Activated CD4-positive, CD25-positive, alpha-beta regulatory T cell (primary cell): Measurements from ENCODE around the gene PXK.

Experiments
- DNase-seq, 4 experiments: peaks; one replicate each; lab custom pipeline; 2025; lab: John Stamatoyannopoulos, UW

Gene PXK

DNA sequence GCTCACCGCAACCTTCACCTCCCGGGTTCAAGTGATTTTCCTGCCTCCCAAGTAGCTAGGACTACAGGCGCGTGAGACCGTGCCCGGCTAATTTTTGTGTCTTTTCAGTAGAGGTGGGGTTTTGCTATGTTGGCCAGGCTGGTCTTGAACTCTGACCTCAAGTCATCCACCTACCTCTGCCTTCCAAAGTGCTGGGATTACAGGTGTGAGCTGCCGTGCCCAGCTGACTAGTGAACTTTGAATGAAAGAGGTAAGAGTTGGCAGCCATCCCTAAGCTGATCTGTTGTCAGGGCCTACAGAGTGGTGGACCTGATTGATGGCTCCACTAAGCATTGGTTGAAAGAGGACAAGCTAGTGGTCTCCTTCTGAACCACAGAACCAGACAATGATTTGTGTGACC lies 15.3 kb downstream of the PXK start:
- DNase-seq, result no peak

DNA sequence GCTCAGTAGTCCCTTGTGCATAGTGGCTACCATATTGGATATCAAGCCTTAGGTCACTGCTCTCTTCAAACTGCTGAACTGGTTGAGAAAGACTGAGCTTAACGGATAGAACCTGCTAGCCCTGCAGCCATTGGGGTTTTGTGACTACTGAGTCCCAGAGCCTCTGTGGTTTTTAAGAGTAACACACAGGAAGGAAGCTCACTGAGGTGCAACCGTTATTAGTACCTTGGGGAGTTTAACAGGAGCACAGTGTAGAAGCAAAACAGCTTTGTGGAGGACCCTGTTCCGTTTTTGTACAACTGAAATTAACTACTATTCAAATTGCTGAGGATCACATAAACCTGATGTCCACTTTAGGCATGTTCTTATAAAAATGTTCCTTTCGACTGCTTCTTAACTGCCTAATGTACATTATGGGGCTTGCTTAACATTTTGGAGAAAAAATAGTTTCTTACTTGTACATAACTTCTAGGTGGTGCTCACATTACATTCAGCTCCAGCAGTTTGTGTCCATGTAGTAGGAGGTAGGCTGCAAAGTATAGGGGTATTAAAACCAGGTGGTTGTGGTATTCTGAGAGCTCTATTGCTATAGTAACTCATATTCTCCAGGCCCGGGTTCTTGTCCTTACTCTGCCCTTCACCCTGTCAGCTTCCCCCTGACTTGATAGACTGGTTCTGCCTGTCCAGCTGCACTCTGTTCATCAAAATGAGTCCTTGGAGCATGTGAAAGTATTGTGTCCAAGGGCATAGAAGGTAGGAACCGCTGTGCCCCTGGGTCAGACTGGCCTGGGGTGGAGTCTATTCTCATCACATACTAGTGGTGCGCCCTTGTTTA lies 17.3 kb downstream of the PXK start:
- no peak for DNase-seq

DNA sequence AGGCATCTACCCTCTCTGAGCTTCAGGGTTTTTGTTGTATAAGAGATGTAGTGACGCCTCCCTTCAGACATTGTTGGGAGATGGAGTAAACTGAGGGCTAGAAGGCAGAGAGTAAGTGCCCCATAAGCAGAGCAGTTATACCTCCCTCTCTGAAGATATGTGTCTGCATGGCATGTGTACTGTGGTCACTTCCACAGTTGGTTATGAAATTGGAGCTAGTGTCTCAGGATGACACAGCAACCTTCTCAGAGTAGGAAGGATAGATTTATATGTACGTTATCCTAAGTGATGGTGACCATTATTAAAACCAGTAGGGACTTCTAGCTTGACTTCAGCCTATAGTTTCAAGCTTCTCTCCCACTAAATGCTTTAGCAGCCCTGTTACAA lies 17.9 kb downstream of the PXK start:
- no peak for DNase-seq

DNA sequence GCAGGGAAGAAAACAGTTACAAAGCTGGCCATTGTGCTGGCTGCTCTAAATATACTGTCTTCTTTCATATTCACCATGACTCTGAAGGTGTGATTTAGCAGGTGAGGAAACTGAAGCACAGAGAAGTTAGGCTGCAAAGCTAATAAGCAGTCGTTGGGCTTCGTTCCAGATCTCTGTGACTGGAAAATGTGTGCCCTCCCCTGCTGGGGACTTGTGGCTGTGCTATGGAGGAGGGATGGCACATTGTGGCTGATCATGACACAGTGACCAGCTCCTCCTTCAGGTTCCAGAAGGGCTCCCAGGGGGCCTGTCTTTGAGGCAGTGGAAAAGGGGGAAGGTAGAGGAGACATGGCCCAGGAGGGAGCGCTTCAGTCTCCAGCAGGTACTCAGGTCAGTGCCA lies 19.2 kb downstream of the PXK start:
- no peak for DNase-seq

DNA sequence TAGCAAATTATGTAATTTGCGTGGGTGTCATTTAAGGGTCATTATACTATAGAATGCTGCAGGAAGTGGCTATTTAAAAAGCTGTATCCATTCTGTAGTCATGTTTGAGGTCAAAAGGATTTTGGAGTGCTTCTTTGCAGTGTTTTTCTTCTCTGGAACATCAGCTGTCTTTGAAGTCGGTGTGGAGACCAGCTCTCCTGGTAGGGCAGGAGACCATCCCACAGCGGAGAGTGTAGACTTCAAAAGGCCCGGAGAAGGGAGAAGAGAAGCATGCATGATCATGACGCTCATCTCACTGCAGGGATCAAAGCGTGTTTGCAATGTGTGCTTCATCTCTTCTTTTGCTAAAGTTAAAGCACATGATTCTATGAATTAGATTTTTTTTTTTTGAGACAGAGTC lies 19.9 kb downstream of the PXK start:
- no peak for DNase-seq

DNA sequence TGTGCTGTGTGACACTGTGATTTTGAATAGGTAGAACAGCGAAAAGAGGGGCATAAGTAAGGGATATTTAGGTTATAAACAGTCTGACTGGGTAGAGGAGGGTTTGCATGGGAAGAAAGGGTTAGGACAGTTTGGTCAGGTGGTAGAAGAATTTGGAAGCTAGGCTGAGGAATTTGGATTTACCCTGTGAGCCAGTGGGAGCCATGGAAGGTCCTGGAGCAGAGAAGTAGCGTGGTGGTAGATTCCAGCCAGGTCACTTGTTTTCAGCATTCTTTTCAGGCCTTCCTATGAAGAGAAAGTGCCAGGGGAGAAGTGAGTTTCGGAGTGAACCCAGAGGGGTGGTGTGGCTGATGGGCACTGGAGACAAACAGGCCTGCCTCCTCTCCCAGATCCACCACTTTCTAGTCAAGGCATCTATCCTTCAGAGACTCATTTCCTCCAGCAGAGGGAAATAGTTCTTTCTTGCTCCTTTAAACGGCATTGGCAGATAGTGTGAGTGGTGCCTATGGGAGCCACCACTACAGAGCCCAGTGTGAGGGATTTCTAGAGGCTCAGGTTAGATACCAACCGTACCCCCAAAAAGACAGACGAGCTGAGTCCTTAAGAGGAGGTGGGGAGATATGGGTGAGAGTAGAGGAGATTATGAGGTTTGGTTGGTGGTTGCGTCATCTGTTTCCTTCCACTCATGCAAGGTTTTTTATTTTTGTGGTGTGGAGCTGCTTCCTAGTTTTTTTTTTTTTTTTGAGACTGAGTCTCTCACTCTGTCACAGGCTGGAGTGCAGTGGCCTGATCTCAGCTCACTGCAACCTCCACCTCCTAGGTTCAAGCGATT lies 21.2 kb downstream of the PXK start:
- no peak for DNase-seq

DNA sequence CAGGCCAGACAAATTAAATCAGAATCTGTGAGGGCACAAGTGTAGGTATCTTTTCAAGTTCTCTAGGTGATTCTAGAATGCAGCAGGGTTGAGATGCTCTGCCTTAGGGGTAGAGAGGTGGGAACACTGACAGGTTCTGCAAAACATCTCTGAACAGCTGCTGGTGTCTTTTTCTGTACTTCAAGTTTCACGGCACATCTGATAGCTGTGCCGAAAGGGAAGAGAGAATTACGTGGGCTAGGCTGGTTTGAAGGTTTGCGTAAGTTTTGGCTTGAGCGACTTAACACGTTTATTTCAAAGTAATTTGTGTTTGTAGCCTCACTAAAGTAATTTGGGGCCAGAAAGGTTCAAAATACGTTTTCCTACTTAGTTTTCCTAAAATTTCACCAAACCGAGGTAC lies 22.5 kb downstream of the PXK start:
- no peak for DNase-seq

DNA sequence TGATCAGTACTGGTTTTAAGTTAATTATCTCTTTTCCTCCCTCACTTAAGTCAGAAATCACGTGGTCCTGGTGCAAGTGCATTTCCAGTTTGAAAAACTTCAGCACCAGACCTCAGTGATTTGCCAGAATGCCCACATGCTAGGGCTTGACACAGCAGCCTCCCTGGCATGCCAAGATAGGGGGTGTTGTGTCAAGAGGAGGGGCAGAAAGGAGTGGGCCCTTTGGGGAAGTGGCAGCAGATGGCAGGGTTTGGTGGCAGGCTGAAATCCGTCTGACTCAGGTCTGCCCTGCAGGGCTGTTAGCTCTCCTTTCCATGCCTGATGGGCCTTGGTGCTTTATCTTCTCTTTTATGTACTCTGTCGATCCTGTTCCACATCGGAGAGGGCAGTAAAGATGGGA lies 23.4 kb downstream of the PXK start:
- DNase-seq, result no peak

DNA sequence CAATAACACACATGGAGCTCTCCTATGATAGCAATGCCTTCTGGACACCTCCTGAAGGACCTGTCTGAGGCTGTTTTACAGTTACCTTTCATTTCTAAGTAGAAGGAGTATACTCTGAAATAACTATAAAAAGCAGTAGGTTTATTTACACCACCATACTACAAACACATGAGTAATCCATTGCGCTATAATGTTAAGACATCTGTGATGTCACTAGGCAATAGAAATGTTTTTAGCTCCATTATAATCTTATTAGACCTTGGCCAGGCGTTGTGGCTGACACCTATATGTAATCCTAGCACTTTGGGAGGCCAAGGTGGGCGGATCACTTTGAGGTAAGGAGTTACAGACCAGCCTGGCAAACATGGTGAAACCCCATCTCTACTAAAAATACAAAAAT lies 24.7 kb downstream of the PXK start:
- no peak for DNase-seq

DNA sequence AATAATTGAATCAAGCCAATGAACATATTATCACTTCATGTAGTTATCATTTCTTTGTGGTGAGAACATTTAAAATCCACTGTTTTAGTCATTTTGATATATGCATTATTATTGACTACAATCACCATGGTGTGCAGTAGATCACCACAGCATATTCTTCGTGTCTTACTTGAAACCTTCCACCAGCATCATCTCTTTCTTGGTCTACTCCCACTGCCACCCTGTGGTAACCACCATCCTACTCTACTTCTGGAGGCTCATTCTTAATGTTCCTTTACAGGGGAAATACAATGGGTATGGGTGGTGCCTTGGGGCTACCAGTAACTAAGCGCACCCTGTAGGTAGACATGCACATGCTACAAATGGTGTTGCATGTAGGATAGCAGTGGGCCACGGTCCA lies 25.4 kb downstream of the PXK start:
- no peak for DNase-seq

DNA sequence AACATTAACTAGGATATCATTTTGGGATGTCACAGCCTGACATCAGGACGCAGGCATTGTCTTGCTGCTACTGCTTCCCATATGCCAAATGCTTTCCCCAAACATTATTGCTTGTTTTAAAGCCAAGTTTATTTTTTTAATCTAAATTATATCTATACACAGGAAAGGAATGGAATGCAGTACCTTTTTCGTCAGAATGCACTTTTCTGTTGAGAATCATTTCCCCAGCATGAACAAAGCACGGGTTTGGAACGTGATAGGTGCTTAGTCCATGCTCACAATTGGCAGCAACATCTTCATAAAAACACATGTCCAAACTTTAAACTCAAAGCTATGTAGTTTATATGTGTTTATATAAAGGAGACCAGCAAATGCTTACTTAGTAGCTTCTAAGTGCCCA lies 26.1 kb downstream of the PXK start:
- DNase-seq, result no peak

DNA sequence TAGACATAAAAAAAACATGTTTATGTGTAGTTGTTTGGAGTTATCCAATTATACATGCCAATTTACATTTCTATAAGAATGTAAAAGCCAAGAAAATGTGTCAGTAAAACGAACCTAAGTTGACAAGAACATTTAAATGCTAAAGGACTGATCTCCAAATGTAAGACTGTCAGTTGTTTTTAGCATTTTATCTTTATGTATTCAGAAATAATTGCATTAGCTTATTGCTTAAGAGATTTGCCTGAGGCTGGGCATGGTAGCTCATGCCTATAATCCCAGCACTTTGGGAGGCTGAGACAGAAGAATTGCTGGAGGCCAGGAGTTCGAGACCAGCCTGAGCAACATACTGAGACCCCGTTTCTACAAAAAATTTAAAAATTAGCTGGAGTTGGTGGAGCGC lies 26.9 kb downstream of the PXK start:
- no peak for DNase-seq

DNA sequence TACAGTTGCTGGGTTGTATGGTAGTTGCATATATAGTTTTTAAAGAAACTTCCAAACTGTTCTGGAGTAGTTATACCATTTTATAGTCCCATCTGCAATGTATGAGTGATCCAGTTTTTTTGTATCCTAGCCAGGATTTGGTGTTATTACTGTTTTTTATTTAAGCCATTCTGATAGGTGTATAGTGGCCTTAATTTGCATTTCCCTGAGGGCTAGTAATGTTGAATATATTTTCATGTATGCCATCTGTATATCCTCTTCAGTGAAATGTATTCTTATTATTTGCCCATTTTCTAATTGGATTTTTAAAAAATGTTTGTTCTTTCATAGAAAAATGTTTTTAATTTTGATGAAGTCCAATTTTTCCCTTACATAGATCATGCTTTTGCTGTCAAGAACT lies 29.2 kb downstream of the PXK start:
- no peak for DNase-seq

DNA sequence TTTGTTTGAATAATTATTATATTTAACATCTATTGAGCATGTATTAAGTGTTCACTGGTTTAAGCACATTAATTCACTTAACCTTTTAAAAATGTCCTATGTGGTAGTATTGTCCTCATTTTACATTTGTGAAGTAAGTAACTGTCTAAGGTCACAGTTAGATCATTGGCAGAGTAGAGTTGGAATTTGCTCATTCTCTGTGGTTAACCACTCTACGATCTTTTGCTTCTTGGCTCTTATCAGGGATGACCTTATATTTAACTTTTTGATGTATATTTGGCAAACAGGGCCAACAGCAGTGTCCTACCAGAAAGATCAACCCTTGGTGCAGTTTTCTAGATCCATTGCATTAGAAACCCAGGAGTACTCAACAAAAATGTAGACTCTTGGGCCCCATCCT lies 34.0 kb downstream of the PXK start:
- DNase-seq, result no peak

DNA sequence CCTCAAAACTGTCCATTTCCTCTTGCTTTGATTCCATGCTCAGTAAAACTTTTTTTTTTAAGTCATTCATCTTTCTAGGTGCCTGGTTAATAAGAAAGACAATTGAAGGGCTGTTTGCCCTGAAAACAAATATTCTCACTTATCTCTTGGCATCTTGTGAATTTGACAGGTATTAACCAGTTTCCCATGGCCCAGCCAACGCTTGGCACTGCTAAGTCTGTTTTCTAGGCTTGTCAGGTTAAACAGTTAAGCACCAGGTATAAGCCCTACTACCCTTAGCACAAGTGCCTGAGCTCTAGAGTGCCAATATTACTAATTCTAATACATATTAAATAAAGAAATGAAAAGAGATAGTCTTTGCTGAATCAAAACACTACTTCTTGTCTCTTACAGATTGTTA lies 36.3 kb downstream of the PXK start:
- DNase-seq, result no peak

DNA sequence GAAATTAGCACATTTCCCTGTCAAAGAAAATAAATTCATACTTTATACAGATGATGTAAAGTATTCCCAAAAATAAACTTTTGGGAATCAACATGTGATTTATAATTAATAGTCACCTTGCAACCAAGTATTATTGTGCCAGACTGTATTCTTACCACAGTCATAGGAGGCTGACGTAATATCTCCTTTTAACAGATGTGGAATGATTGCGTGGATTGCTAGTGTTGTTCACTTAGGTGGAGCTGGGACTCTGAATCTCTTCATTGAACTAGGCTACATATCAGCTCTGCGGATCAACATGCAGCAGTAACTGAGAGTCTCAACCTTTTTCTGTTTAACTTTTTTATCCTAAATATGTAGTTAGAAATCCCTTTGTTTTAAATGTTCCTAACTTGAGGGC lies 37.2 kb downstream of the PXK start:
- DNase-seq, result no peak

DNA sequence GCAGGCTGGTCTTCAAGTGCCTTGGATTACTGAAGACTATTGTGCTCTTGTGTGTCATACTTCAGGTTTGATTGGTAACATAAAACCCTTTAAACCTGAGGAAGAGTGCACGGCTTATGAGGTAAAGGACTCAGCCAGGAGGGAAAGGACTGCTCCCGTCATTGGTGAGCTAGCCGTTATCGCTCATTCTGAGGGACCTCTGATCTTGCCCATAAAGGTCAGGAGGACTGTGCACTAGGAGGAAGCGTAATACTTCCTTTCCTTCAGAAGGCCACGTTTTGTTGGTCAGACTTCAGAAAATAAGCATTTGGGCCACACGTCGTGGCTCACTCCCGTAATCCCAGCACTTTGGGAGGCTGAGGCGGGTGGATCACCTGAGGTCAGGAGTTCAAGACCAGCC lies 37.7 kb downstream of the PXK start:
- DNase-seq, result no peak

DNA sequence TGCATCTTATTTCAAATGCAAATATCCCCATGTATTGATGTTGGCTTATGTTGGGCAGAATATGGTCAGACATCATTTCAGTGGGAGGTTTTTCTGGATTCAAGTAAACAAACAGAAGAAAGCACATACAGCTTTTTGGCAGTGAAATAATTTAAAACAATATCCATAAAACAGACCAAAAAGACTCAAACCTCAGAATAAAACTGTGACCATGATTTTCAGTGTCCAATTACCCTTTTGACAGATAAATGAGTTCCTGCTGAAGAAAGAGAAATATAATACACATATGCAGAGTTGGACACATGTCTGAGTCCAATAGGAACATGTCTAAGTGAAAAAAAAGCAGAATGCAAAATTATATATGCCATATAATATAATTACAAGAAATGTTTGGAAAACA lies 39.1 kb downstream of the PXK start:
- DNase-seq, result no peak

DNA sequence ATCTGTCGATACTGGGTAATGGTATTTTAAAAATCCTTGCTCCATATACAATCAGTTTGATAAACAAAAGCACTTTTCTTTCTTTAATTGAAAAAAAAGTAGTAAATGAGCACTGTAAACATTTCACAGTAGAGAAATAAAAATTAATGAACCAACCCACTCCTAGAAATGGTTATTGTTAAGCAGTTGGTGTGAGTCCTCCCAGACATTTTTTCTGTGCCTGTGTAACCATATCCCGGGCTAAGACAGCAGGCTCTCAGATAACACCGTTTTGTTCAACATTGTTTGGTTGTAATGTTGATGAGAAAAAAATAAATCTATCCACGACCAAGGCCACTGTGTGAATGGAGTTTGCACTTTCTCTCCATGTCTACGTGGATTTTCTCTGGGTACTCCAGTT lies 42.6 kb downstream of the PXK start:
- no peak for DNase-seq

DNA sequence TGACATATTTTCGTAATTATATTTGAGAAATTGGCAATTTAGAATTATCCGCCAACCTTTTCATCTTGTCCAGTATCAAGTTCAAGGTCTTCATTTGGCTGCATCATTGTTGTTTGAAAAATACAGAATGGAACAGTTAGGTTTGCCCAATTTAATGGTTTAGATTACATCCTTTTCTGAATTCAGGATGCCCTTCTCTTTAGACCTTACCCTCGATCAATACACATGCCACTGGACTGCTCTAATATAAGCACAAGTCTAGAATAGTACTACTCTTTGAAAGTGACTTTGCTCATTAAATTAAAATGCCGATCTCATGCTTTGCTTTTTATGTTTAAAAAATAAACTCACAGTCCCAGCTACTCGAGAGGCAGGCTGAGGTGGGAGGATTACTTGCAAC lies 44.5 kb downstream of the PXK start:
- no peak for DNase-seq

DNA sequence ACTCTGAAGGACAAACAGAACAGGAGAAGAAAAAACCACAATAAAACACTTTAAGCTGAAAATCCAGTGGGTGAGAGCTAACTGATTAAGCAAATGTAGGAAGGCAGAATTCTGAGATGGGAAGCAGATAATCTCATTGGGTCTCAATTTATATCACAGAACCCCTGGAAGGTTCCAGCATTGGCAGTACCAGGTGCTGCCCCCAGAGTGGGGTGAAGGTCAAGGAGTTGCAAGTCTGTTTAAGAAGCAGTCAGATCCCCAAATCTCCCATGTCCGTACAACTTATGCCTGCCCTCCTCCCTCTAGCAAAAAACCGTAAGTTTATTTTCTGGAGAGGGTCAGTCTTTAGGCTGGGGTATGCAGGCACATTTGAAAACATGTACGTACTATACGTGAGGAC lies 45.1 kb downstream of the PXK start:
- no peak for DNase-seq

DNA sequence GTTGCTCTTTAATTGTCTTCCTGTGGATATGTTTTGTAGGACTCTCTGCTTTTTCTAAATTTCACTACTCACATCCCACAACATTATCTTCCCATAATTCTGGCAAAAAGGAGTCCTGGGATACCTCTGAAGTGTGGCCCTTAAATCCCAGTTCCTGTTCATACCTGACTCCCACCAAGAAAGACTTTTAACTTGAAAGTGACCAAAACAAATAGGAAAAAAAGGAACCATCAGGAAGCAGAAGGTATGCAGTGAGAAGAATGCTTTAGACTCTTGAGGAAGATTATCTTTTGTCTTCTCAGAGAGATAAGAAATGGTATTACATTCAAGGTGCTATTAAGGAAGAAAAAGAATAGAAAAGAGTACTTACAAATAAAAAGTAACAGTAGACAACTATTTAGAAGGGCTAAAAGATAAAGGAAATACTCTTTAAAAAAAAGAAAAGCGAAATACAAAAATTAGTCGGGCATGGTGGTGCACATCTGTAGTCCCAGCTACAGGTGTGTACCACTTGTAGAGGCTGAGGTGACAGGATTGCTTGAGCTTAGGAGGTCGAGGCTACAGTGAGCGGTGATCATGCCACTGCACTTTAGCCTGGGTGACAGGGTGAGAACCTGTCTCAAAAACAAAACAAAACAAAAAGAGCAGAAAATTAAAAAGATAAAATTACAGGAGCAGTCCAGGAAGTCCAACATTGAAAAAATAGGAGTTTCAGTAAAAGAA lies 46.8 kb downstream of the PXK start:
- DNase-seq, result no peak

DNA sequence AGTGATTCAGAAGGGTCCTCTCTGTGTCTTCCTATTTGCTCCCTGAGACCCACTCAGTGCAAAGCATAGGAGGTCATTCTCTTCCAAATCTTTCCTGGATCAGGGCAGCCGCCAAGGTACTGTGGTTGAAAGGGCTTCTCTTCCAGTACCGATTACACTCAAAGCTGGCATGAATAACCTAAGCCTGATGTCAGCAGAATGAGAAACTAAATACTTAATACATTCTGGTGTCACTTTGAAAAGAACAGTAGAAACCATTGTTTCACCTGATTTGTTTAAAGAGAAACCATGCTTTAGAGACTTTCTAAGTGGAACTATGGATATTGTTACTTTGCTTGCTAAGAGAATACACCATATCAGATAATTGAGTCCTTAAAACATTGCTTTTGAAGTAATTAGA lies 50.8 kb downstream of the PXK start:
- DNase-seq, result no peak
